ENCODE results near the gene EGFR.

- TF ChIP-seq, protein P1, sequence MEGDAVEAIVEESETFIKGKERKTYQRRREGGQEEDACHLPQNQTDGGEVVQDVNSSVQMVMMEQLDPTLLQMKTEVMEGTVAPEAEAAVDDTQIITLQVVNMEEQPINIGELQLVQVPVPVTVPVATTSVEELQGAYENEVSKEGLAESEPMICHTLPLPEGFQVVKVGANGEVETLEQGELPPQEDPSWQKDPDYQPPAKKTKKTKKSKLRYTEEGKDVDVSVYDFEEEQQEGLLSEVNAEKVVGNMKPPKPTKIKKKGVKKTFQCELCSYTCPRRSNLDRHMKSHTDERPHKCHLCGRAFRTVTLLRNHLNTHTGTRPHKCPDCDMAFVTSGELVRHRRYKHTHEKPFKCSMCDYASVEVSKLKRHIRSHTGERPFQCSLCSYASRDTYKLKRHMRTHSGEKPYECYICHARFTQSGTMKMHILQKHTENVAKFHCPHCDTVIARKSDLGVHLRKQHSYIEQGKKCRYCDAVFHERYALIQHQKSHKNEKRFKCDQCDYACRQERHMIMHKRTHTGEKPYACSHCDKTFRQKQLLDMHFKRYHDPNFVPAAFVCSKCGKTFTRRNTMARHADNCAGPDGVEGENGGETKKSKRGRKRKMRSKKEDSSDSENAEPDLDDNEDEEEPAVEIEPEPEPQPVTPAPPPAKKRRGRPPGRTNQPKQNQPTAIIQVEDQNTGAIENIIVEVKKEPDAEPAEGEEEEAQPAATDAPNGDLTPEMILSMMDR (IDR thresholded peaks at IDR 0.05; ENCODE audit: extremely low read depth in 1 of 2, insufficient read depth in 1 of 2, low read depth in 1 of 2, low read length in 2 of 2), result no peak
- TF ChIP-seq JUN (IDR thresholded peaks at IDR 0.05; ENCODE audit: borderline replicate concordance, insufficient read depth, insufficient read length, low read depth) (no peak), MAX (IDR thresholded peaks at IDR 0.05; ENCODE audit: insufficient read depth, insufficient read length) (no peak), POLR2A (IDR thresholded peaks at IDR 0.05; ENCODE audit: low read depth, low read length) (no peak), POLR2AphosphoS5 (IDR thresholded peaks at IDR 0.05; ENCODE audit: insufficient read depth, low read depth, low read length) (no peak), EZH2 (IDR thresholded peaks at IDR 0.05; ENCODE audit: borderline replicate concordance, low read depth, low read length, severe bottlenecking) (no peak)
Measured at GRCh38 chr7:55070271-55070743, 51.5 kb downstream of the EGFR start.

Measured in endothelial cell of umbilical vein (primary cell).